Hepatocyte (in vitro differentiated cells): ENCODE results near the gene VGLL1.

ENCODE experiments used
- EZH2 ChIP-seq: fragments of 200-600 bp; sonication (generic); IDR thresholded peaks from 2 replicates; pipeline ENCODE4 v1.6.1; 2016; ENCODE audit warnings: antibody characterized with exemption, mild to moderate bottlenecking, borderline replicate concordance
- EZH2phosphoT487 ChIP-seq: fragments of 200-600 bp; sonication (generic); IDR thresholded peaks from one replicate; pipeline ENCODE4 v1.6.1; 2018; ENCODE audit warnings: antibody characterized with exemption, mild to moderate bottlenecking, low read depth, moderate library complexity; ENCODE audit not compliant: unreplicated experiment, severe bottlenecking
- TF ChIP-seq, protein P1 (sequence below): fragments of 200-600 bp; sonication (generic); IDR thresholded peaks from 2 replicates; pipeline ENCODE4 v1.5.1; 2016; ENCODE audit warnings: antibody characterized with exemption, mild to moderate bottlenecking; ENCODE audit not compliant: poor library complexity

DNA sequence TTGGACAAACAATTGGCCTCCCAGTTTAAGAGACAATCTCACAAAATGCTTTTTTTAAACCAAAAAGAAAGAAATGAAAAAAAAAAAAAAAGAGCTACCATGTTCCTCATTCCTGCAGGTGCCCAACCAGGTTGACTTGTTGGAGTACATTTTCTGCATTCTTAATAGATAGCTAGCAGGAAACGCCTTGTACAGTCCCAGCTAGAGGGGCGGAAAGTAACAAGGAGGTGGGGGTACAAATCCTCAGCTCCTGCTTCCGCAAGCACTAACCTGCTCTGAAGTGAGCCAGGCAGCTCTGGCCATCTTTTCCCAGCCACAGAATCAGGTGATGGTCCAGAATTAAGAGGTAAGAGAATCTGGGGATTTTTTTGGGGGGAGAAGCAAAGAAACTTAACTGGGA lies at the start of gene VGLL1:
- TF ChIP-seq, protein P1, sequence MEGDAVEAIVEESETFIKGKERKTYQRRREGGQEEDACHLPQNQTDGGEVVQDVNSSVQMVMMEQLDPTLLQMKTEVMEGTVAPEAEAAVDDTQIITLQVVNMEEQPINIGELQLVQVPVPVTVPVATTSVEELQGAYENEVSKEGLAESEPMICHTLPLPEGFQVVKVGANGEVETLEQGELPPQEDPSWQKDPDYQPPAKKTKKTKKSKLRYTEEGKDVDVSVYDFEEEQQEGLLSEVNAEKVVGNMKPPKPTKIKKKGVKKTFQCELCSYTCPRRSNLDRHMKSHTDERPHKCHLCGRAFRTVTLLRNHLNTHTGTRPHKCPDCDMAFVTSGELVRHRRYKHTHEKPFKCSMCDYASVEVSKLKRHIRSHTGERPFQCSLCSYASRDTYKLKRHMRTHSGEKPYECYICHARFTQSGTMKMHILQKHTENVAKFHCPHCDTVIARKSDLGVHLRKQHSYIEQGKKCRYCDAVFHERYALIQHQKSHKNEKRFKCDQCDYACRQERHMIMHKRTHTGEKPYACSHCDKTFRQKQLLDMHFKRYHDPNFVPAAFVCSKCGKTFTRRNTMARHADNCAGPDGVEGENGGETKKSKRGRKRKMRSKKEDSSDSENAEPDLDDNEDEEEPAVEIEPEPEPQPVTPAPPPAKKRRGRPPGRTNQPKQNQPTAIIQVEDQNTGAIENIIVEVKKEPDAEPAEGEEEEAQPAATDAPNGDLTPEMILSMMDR: no peak
- no peak for TF ChIP-seq EZH2
- no peak for TF ChIP-seq EZH2phosphoT487
